ENCODE results near the gene CNTD1.

CNTD1 gene

DNA sequence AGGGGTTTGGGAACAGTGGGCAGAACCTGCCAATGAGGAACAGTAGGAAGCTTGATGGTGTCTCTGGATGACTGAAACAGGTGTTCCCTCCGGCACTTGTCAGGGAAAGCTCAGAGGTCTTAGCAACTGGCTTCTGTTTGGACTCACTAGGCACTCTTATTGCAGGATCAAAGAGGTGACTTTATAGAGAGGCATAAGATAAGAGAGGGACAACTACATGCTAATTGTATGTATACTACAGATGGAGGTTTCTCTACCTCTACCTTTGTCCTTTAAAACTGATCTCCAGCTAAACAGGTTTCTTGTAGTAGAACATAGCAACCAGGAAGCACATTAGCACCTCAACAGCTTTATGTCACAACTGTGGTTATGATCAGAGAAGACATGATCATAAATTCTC, 7.6 kb downstream of the CNTD1 start:
- DNase-seq (ENCODE audit: low read depth): no peak

DNA sequence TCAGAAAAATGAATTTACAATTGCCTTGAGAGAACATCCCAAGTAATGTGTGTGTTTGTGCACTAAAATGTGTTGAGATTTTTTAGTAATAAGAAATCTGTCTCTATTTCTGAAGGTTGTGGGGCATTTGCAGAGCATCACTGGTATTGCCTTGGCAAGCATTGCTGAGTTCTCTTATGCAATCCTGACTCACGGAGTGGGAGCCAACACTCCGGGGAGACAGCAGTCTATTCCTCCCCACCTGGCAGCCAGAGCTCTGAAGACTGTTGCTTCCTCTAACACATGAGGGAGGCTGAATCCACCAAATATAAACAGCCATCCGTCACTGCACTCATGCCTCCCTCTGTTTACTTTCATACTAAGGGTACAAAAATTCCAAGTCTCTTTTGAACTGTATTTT, 10.6 kb downstream of the CNTD1 start:
- DNase-seq (ENCODE audit: low read depth): peak; percentile 67

DNA sequence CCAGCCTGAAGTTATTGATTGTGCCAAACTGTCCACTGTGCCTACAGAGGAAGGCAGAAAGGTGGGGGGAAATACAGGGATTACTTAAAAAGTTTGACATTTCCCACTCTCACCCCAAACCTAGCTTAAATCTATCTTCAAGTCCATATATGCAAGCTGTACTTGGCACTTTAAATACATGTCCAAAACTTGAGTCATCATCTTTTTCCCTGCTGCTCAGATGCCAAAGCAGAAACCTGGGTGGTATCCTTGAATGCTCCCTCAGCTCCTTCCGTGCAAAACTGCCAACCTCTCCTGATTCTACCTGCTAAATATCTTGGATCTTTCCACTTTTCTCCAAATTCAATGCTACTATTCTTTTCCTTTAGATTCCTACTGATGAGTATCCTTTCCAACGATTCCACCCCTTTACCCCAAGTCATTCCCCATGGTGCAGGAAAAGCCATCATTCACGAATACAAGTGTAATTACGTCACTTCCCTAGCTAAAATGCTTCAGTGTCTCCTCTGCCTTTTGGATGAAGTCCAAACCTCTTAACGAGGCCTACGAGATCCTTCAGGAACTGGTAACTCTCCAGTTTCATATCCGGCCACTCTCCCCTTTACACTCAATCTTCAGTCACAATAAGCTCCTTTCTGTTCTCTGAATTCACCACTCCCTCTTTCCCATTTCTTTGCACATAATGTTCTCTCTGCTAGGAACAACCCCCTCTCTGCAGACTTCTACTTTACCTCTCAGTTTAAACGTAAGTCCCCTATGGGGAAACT, 16.2 kb downstream of the CNTD1 start:
- DNase-seq (ENCODE audit: low read depth): peak; percentile 90

DNA sequence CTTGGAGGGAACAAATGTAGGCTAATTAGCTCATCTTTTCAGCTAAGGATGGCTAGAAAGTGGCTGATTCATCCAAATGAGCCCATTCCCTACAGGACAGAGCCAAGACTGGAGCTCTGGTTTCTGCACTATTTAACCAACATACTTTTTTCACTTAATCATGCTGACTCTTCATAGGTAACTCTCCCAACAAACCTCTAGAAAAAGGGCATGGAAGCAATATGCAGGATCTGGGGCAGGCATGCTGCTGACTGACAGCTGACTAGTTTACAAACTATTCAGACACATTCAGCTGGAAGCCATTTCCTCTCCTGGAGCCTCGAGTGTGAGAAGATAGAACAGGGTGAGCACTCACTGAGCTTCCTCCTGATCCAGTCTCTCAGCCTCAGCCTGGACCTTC, 19.2 kb downstream of the CNTD1 start:
- no peak for DNase-seq (ENCODE audit: low read depth)

DNA sequence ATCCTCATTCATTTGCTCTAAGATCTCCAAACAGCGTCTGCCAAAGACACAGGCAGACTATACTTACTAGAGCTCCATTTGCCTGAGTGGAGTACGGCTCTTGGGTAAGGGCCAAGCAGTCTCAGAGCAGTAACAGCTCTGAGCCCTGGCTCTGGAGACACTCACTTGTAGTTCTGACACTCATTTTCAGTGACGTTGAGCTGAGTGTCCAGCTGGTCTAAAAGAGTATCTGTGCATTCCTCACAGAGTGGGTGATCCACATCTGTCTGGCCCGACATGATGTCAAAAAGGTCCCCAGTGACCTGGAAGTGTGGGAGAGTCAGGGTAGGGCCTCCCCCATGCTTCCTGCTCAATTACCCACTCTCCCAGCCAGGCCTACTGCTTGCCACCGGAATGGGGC, 19.7 kb downstream of the CNTD1 start:
- no peak for DNase-seq (ENCODE audit: low read depth)

DNA sequence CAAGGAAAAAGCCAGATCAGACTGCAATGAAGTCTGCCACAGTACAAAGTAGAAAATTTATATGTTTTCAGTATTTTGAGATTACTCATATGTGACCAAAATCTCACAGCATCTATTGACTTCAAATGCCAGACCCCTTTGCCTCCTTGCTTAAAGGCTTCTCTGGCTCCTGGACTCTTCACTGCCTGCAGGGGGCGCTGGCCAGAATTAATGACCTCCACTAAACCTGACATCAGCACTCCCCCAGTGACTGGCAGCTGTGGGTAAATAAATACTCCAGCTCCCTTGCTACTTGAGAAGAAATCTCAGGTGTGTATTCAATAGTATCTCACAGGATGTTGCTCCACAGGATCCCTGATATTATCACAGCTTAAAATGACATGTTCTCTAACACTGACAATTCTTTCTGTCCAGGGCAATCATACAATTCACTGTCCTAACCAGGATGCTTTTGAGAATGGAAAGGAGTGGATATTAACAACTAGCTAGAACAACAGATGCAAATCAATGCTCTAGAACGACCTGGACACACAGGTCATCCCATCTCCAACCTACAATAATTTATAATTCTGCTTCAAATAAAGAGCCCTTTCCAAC, 21.4 kb downstream of the CNTD1 start:
- DNase-seq (ENCODE audit: low read depth): no peak

DNA sequence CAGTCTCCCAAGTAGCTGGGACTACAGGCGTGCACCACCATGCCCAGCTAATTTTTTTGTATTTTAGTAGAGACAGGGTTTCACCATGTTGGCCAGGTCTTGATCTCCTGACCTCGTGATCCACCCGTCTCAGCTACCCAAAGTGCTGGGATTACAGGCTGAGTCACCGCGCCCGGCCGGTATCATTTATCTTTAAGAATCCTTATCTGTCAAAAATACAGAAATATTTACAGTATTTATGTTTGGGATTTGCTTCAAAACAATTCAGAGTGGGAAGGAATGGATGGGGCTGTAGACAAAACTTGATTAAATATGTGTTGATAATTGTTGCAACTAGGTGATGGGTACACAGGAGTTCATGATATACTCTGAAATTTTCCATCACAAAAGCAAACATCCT, 22.5 kb downstream of the CNTD1 start:
- no peak for DNase-seq (ENCODE audit: low read depth)

DNA sequence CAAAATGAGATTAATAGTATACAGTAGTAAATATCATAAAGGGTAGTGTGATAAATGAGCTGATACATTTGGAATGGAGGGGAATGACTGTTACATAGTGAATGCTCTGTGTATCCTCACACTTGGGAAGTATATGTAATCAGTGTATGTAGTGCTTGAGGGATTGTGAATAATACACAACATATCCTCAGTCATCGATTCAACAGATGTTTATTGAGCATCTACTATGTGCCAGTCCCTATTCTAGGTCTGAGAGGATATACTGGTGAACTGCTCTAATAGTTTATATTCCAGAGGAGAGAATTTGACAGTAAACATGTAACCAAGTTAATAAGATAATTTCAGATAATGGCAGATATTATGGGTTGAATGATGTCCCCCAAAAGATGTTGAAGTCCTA, 28.8 kb downstream of the CNTD1 start:
- no peak for DNase-seq (ENCODE audit: low read depth)

DNA sequence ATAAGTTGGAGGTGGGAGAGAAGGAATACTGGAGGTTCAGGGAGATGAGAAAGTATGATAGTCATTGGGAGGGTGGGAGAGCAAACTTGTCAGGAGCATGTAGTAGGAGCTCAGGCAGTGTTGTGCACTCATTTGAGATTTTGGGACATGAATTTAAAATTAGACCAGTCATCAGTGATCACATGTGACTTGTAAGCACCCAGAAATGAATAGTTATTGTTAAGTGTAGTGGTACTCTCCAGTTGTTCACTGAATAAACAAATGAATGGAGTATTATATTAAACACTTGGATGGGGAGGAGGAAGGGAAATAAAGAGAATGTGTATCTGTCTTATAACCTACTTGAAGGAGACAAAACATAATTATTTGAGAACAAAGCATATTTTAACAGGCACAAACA, 32.3 kb downstream of the CNTD1 start:
- no peak for DNase-seq (ENCODE audit: low read depth)

DNA sequence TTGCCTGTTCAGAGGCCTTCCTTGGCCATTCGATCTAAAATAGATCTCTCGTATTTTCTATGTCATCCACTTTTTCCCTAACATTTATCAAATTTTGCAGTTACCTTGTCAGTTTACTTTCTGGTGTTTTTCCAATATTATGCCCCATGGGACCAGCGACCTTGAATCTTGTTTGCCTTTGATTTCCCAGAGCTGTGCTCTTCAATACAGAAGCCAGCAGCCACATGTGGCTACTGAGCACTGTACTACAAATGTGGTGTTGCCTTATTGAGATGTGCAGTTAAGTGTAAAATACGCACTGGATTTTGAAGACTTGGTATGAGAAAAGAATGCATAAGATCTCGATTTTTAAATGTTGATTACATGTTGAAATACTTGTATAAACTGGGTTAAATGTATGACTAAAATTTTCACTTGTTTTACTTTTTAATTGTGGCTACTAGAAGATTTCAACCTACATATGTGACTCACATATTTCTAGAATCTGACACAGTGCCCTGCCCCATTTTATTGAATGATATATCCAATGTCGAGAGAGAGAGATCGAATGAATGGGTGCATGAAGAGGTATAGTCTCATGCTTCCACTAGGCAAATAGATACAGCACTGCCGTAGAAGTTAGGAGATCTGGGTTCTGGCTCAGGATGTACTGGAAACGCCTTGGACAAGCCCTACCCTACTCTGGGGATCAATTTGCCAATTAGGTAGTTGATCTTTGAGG, 33.7 kb downstream of the CNTD1 start:
- no peak for DNase-seq (ENCODE audit: low read depth)

DNA sequence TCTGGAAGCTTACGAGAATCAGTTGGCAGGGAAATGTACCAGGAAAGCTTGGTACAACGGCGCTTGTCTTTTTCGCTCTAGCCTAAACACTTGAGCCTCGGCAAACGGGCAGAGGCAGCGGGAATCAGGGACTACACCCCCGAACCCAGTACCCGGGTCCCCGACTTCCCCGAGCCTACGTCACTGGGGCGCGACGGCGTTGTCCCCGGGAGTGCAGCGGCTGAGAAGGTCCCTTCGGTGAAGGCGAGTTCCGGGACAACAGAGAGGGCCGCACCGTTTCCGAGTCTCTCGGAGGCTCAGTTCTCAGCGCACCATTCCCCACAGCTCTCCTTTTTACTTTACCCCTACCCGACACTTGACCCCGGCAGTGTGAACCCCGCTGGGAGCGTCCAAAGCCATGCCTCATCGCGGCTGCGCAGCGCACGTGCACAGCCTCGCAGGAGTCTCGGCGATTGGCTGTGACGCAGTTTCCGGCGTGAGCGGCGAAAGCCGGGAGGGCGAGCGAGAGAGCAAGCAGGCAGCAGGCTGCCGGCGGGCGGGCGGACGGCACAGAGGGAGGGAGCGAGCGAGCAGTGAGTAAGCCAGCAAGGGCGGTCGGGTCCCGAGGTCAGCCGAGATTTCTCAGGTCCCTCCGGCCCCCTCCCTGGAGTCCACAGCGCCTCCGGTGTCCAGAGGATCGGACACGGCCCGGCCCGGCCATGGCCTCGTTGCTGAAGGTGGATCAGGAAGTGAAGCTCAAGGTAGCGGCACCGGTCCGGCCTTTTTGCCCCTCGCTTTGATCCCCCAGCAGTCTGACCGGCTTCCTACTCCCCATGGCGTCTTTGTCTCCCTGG, 34.5 kb downstream of the CNTD1 start, which contains the start of gene PSME3:
TSS of gene PSME3 (plus strand) at position 464 of the 833 bp plus-strand sequence. CDS start at position 699, 235 bp downstream.
- peak; percentile 77 for DNase-seq (ENCODE audit: low read depth)

DNA sequence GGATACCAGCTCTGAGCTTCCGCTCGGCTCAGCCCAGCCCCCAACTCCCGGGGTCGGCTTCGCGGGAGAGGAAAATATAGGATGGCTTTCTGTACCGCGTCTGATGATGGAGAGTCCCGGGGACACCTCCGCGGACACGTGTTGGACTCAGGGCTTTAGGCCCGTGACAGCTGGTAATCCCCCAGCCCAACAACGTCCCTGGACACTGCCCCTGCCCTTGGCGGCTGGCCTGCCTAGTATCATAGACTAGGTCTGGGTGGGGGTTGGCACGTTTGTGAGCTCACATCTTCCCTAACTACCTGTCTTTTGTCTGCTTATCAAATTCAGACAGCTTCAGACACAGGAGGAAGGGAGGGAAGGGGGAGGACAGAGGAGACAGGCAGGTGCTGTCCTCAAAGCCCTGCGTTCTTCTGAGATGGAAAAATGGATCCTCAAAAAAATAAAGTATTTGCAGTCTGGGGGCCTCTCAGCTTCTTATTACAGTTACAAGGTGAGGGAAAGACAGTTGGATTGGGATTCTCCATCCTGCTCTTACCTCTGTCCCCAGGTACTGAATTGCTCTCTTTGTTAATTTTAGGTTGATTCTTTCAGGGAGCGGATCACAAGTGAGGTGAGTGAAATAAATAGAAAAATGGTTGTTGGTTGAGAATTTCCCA, 35.2 kb downstream of the CNTD1 start:
- DNase-seq (ENCODE audit: low read depth): no peak

DNA sequence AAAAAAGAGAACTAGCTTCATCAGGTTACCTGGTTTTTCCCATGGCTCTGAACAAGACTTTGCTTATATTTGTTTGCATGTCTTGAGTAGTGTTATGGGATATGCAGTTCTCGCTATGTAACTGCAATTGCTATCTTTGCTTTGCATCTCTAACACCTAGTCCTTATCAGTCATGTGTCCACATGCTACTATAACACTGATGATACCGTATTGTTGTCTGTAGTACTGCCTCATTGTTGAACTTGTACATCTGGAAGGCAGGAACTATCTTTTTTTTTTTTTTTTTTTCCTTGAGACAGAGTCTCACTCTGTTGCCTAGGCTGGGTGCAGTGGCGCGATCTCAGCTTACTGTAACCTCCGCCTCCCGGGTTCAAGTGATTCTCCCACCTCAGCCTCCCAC, 37.1 kb downstream of the CNTD1 start:
- DNase-seq (ENCODE audit: low read depth): no peak

DNA sequence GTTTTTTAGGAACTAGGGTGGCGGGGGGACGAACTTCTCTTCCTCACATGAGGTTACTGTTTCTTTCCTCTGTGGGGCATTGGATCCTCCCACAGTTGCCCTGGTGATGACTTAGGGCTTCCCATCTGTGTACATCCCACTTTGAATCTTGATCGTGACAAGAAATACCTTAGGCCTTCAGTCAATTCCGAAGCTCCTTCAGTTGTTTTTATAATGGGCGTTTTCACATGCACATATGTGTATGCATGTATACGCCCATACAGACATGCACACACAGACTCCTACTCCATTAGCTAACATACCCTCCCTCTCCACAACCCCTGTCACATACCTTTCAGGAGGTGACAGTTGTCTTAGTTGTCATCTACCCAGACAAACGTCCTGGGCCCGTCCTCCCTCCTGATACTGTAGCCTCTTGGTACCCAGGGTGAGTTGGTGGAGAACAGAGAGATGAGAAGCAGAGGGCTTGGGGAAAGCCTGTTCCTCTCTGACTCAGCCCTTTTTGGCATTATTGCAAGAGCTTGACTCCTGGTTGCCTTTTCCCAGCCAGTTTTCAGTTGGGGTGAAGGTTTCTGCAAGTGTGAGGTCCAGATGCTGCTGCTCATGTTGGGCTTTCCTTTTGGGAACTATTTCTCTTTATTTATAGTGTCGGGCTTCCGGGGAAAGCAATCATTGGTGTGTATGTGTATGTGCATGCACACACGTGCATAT, 43.5 kb downstream of the CNTD1 start:
- peak; percentile 28 for DNase-seq (ENCODE audit: low read depth)

DNA sequence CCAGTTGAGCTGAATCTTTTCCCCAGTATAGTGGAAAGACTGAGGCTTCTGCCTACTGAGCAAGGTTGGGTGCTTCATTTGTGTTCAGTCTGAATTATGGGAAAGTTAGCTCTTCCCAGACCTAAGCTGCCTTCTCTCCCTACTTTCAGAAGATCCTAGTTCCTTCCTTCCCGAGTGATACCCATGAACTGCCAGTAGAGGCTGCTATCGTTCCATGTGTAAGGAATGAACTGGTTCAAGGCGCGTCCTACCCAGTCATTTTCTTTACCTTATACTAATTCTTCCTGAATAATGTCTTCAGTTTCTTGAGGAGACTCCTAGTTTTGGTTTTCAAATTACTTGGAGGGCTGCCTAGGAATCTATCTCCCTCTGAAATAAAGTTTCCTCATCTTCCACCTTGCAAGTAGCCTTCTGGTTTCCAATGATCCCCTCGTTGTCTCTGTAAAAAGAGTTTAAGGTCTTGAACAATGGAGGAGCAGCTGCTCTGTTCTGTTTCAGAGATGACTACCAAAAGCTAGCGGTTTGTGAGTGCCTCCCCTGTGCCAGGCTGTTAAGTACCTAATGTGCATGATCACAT, 44.8 kb downstream of the CNTD1 start:
- DNase-seq (ENCODE audit: low read depth): peak; percentile 64

DNA sequence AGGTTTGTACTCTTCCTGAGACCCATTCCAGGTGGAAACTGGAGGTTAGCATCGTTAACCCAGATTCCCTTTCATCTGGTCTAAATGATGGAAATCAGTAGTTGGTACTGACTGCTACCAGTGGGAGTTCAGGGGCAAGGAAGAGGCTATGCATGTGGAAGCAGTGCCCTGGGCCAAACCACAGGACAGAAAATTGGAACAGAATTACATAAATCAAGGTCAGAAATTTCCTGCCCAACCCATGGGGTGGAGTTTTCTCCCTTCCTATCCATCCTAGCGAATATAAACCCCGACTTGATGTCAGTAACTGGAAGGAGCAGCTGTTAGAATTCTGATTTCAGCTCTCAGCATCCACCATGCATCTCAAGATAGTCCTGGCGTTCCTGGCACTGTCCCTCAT, 45.6 kb downstream of the CNTD1 start, which contains the start of gene AOC2:
TSS of gene AOC2 (plus strand) at position 310 of the 400 bp plus-strand sequence. CDS start at position 357, 47 bp downstream.
- no peak for DNase-seq (ENCODE audit: low read depth)

DNA sequence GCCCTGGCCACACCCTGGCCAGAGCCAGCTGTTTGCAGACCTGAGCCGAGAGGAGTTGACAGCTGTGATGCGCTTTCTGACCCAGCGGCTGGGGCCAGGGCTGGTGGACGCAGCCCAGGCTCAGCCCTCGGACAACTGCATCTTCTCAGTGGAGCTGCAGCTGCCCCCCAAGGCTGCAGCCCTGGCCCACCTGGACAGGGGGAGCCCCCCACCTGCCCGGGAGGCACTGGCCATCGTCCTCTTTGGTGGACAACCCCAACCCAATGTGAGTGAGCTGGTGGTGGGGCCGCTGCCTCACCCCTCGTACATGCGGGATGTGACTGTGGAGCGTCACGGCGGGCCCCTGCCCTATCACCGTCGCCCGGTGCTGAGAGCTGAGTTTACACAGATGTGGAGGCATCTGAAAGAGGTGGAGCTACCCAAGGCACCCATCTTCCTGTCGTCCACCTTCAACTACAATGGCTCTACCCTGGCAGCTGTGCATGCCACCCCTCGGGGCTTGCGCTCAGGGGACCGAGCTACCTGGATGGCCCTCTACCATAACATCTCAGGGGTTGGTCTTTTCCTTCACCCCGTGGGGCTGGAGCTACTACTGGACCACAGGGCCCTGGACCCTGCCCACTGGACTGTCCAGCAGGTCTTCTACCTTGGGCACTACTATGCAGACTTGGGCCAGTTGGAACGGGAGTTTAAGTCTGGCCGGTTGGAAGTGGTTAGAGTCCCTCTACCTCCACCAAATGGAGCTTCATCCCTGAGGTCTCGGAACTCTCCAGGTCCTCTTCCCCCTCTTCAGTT, 46.3 kb downstream of the CNTD1 start:
- DNase-seq (ENCODE audit: low read depth): no peak

DNA sequence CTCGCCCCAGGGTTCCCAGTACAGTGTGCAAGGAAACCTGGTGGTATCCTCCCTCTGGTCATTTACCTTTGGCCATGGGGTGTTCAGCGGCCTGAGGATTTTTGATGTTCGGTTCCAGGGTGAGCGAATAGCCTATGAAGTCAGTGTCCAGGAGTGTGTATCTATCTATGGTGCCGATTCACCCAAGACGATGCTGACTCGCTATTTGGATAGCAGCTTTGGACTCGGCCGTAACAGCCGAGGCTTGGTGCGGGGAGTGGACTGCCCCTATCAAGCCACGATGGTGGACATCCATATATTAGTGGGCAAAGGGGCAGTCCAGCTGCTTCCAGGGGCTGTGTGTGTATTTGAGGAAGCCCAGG, 46.9 kb downstream of the CNTD1 start:
- no peak for DNase-seq (ENCODE audit: low read depth)

DNA sequence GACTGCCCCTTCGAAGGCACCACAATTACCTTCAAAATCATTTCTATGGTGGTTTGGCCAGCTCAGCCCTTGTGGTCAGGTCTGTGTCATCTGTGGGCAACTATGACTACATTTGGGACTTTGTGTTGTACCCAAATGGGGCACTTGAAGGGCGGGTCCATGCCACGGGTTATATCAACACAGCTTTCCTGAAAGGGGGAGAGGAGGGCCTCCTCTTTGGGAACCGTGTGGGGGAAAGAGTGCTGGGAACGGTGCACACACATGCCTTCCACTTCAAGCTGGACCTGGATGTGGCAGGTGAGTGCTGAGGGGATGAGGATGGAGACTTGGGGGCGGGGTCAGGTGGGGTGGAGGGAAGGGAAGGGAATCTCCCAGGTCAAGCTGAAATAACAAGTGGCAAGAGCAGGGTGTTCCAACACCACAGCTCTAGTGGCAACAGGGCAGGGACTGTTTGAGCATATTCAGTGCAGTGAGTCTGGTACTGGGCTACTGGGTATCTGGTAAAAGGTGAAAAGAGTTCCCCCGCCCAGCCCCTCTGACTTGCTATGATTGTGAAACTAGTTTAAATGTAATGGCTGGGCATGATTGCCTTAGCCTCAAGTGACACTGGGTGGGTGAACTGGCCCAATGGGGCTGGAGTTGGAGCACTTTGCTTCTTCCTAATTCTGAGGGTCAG, 47.4 kb downstream of the CNTD1 start:
- DNase-seq (ENCODE audit: low read depth): peak; percentile 18
